Motor neuron (in vitro differentiated cells): Measurements from ENCODE around the gene PPM1K. TPM values are rescaled to one million over a fixed set of nuclear protein-coding genes. Genes with fewer than 3 reads are reported as not detected.

Experiments used
- ATAC-seq, 8 experiments: fragments of 200-7000 bp; cut with Tn5 transposase; replicated peaks in 6 of 8; 2 replicates each; pipeline ENCODE4 v1.8.0; 2021; ENCODE audit warnings: mild to moderate bottlenecking in 8 of 8, moderate library complexity in 8 of 8
- H3K27ac ChIP-seq, 2 donors: fragments of 250-450 bp; sonication (Bioruptor Pico); 2 replicates each; pipeline ENCODE4 v1.9.0; 2021; ENCODE audit warnings: antibody characterized with exemption in 2 of 2, mild to moderate bottlenecking in 2 of 2, moderate library complexity in 1 of 2
- H3K4me1 ChIP-seq, 2 donors: fragments of 250-450 bp; sonication (Bioruptor Pico); replicated peaks in 1 of 2; 2 replicates each; pipeline ENCODE4 v1.6.1; 2021; ENCODE audit warnings: antibody characterized with exemption in 2 of 2, mild to moderate bottlenecking in 2 of 2, moderate library complexity in 1 of 2
- H3K4me3 ChIP-seq, 5 donors: fragments of 250-450 bp; sonication (Bioruptor Pico); 2 replicates each; pipeline ENCODE4 v1.9.0; 2021; ENCODE audit warnings: antibody characterized with exemption in 5 of 5, mild to moderate bottlenecking in 5 of 5, moderate library complexity in 4 of 5
- WGBS, 10 experiments: fragments of 450-650 bp; shearing (Covaris generic); methylation state at CpG; one replicate each; pipeline ENCODE4 v1.0.0; 2022; 5-methylcytosine and 5-hydroxymethylcytosine counted together
- in situ Hi-C, 9 experiments: fragments of 400-800 bp; cut with MboI; loops; one replicate each; pipeline ENCODE4 v1.15.0; 2021; ENCODE audit warnings: low sequenced_read_pairs in 9 of 9, low pct_unique_long_range_greater_than_20kb in 2 of 9; ENCODE audit not compliant: unreplicated experiment in 9 of 9
- total RNA-seq, 8 experiments: library from RNA; unstranded; fragments of 300-600 nt; gene quantifications; 2 replicates each; pipeline versions ENCODE4 v1.2.3 to v1.2.4, GENCODE V29; 2022

The PPM1K gene
- total RNA-seq, 8 experiments from 2014 or later = 14.6 to 46.3 (median 32.4) TPM

DNA sequence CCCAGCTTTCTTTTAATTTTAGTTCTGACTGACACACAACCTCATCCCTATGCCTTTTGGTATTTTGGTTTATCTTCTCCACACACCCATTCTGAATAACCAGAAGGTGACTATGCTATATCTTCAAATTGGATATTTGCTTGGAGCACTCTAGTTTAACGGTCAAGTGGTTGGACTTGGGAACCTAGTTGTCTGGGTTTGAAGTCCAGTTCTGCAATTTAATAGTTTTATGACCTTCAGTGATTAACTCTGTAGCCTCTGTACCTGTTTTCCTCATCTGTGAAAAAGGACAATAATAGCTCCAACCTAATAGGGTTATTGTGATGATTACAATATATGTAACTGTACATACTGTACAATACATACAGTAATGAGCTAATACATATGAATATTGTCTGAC lies 20.0 kb downstream of the PPM1K start:
- 38 to 100% (median 93%) methylated on average over 1 of the region's 1 CpG; no CpG with 5 or more reads in 2 of the 10 experiments for WGBS, 10 experiments
- in situ Hi-C loops = no loop called here
- no peak overlapping the region for H3K4me3 ChIP-seq
- peak in 1 of 8 experiments; percentile 39 for ATAC-seq
- H3K27ac ChIP-seq = no peak overlapping the region
- H3K4me1 ChIP-seq = no peaks in the 10 kb centered on the region

DNA sequence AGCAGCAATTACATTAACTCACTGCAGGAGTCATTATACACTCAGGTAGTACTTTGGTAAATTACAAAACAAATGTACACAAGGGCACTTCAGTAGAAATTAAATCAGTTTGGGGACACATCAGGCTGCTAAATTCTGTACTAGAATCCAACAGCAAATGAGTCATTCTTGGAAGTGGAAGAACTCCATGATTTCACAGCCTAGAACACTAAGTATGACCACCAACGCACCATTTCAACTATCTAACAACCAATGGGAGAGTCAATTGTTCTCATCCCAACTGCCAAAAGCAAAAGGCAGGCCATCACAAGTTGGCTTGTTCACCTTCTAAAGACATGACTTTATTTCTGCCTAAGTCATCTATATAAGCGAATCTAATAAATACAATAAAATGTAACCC lies 26.6 kb downstream of the PPM1K start:
- Histone ChIP-seq H3K4me3 (no peak overlapping the region), H3K27ac (no peak overlapping the region), H3K4me1 (no peaks in the 10 kb centered on the region)
- ATAC-seq = no peak
- WGBS, 10 experiments = 82 to 100% (median 100%) methylated on average over 1 to 2 of the region's 2 CpGs
- in situ Hi-C loops = no loop called here

DNA sequence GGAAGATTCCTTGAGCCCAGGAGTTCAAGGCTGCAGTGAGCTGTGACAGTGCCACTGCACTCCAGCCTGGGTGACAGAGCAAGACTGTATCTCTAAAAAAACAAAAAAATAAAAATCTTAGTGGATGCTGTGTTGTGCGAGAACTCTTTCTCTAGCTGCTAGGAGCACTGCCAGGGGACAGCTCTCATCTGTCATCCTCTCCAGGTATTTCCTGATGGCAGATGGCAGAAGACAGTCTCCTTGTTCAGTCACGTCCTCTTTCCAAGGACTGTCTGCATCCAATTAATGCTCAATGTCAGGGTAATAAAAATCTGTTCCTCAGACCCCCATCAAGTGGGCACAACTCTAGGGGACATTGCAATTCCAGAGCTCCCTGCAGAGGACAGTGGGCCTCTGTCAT lies 29.2 kb downstream of the PPM1K start:
- in situ Hi-C loops = no loop called here
- no peak for ATAC-seq
- H3K4me1 ChIP-seq = no peaks in the 10 kb centered on the region
- WGBS, 10 experiments = 55 to 100% (median 83%) methylated on average over 1 to 2 of the region's 2 CpGs; no CpG with 5 or more reads in 5 of the 10 experiments
- H3K4me3 ChIP-seq = no peak overlapping the region
- H3K27ac ChIP-seq = no peak overlapping the region

DNA sequence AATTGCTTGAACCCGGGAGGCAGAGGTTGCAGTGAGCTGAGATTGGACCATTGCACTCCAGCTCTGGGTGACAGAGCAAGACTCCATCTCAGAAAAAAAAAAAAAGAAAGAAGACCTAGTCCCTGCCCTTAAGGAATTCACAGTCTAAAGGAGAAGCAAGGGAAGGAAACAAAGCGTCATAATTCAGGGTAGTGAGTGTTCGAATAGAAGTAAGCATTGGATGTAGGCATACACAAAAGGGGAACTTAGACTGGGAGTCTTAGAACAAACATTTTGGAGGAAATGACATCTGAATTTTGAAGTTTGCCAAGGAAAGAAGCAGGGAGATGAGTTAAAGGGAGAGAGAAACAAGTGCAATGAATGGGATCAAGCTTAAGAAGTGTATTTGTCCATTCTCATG lies 32.4 kb downstream of the PPM1K start:
- Histone ChIP-seq H3K4me1 (no peaks in the 10 kb centered on the region), H3K4me3 (no peak overlapping the region), H3K27ac (no peak overlapping the region)
- WGBS, 10 experiments = 20 to 94% (median 73%) methylated on average over 1 to 3 of the region's 3 CpGs; no CpG with 5 or more reads in 3 of the 10 experiments
- no peak for ATAC-seq
- in situ Hi-C loops = no loop called here

DNA sequence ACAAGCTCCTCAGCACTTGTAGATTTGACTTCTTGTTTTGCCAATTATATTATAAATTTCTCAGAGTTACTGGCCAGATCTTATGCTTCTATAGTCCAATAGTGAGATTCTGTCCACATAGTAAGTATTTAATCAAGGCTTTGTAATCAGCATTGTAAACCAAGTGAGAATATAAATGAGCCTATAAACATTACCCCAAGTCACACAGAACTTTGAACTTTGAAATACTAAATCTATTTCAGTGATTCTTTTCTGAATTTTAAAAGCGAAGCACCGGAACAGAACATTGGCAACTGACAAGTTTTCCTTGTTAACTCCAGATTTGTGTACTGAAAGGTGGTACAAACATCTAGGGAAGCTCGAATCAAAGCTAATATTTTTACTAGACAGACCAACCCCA lies 37.2 kb downstream of the PPM1K start:
- Histone ChIP-seq H3K4me3 (no peak overlapping the region), H3K27ac (no peak overlapping the region), H3K4me1 (no peaks in the 10 kb centered on the region)
- ATAC-seq = no peak
- 37 to 100% (median 83%) methylated on average over 1 to 3 of the region's 3 CpGs; no CpG with 5 or more reads in 1 of the 10 experiments for WGBS, 10 experiments
- in situ Hi-C loops = loop anchor here in 2 of 9 experiments (25.0 kb wide), 2 partner anchors 115 to 265 kb away; partner anchors contain the start of gene PYURF (in 1 of the 2)

DNA sequence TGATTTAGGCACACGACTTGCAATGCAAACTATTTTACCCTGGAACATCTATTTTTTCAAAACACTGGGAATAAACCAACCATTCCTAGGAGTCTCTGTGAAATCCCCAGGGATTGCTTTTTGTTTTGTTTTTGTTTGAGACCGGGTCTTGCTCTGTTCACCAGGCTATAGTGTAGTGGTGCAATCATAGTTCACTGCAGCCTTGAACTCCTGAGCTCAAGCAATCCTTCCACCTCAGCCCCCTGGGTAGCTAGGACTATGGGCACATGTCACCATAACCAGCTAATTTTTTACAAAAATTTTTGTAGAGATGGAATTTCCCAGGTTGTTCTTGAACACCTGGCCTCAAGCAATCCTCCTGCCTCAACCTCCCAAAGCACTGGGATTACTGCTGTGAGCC lies 37.8 kb downstream of the PPM1K start:
- no peak for ATAC-seq
- in situ Hi-C loops = loop anchor here in 2 of 9 experiments (25.0 kb wide), 2 partner anchors 116 to 266 kb away; partner anchors contain the start of gene PYURF (in 1 of the 2)
- Histone ChIP-seq H3K27ac (no peak overlapping the region), H3K4me1 (no peaks in the 10 kb centered on the region), H3K4me3 (no peak overlapping the region)
- 0 to 75% (median 58%) methylated on average over 1 to 2 of the region's 2 CpGs; no CpG with 5 or more reads in 4 of the 10 experiments for WGBS, 10 experiments

DNA sequence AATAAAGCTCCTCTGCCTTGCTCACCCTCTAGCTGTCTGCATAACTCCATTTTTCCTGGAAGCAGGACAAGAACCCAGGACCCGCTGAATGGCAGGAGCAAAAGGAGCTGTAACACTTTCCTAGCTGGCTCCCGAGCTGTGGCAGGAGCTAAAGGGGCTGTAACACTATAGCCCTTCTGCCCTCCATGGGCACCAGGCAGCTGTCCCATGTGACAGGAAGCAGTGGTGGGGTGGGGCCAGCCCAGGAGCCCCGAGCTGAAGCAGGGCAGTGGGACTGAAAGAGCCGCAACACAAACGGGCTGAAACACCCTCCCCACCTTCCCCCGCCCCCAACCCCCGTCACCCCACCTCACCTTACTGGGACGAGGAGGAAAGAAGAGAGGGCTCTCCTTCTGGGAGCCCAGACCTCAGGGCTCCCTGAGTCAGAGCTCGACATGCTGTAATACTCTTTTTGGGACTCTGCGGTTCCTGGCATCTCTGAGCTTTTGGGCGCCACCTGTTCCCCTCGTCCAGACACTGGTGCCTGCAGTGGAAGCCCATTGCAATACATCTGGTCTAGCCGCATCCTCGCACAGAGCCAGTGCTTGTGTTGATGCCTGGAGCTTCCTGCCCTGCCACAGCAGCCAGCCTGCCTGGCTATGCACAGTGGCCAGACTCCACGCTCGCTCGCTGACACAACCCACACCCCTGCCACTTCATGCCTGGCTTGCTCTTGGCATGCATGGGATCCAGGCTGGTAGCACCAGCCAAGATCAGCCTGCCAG lies 39.4 kb downstream of the PPM1K start:
- H3K27ac ChIP-seq = no peak overlapping the region
- H3K4me1 ChIP-seq = no peaks in the 10 kb centered on the region
- WGBS, 10 experiments = 60 to 100% (median 86%) methylated on average over 1 to 5 of the region's 17 CpGs; no CpG with 5 or more reads in 6 of the 10 experiments
- no peak overlapping the region for H3K4me3 ChIP-seq
- no peak for ATAC-seq
- in situ Hi-C loops = loop anchor here in 2 of 9 experiments (25.0 kb wide), 2 partner anchors 117 to 267 kb away; partner anchors contain the start of gene PYURF (in 1 of the 2)

DNA sequence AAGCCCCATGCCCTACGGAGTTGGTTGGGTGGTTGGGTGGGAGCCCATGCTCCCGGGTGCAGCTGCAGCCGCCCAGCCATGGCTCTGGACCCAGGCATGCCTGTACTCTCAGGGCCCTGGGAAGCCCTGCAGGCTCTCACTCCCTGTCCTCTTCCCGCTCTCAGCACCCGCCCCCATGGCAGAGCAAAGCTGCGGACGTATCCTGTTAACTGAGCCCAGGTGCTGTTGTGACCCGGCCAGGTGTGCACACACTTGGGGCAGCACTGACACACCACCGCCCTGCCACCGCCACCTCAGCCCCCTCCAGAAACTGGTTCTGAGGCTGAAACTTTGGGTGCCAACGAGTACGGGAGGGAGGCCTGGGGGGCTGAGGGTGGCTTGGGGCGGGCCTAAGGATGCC lies 40.3 kb downstream of the PPM1K start:
- in situ Hi-C loops = loop anchor here in 2 of 9 experiments (25.0 kb wide), 2 partner anchors 118 to 268 kb away; partner anchors contain the start of gene PYURF (in 1 of the 2)
- no peak for ATAC-seq
- Histone ChIP-seq H3K27ac (no peak overlapping the region), H3K4me3 (no peak overlapping the region), H3K4me1 (no peaks in the 10 kb centered on the region)
- 30 to 80% methylated on average over 1 to 4 of the region's 13 CpGs; no CpG with 5 or more reads in 8 of the 10 experiments for WGBS, 10 experiments

DNA sequence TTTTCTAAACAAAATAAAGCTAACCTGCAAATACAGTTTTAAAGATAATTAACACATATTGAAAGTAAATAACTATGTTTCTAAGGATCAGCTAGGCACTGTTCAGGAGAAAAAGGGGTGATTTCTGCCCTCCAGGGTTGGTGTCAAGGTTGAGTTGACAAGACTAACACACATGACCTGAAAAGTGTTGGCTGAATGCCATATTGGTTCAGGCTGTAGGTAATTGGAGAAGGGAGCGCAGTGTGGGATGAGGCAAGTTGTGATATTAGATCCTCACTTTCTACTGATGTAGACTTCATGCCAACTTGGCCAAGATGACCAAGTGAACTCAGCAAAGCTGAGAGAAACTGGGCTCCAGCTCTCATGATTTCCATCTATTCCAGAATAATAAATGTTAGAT lies 42.2 kb downstream of the PPM1K start:
- WGBS, 10 experiments = 86 to 100% (median 100%) methylated on average over 1 of the region's 1 CpG; no CpG with 5 or more reads in 3 of the 10 experiments

DNA sequence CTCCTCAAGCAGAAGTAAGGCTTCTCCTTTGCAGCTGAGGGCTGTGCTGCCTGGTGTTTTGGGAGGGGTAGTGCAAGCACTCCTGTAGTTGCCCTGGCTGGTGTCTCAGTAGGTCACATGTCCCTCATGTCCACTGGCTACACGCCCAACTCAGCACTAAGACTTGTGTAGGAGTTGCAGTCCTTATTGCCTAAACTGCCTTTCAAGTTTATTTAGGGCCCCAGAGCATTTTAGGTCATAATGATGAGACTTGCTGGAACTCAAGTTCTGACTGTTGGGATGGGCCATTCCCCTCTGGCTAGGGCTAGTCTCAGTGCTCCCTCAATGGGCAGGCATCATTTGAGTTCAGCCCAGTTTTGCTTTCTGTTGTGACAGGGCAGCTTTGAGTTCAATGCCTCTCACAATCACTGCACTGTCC lies 44.1 kb downstream of the PPM1K start:
- Histone ChIP-seq H3K4me3 (no peak overlapping the region), H3K4me1 (no peaks in the 10 kb centered on the region), H3K27ac (no peak overlapping the region)
- WGBS, 10 experiments = 60 to 100% (median 83%) methylated on average over 1 of the region's 1 CpG; no CpG with 5 or more reads in 5 of the 10 experiments
- peak in 3 of 8 experiments; percentile 27 to 96 (median 96) for ATAC-seq
- in situ Hi-C loops = loop anchor here in 2 of 9 experiments (25.0 kb wide), 2 partner anchors 122 to 272 kb away; partner anchors contain the start of gene PYURF (in 1 of the 2)

More for the DNA sequence above, 42.2 kb downstream of the PPM1K start:
- no peak overlapping the region for H3K27ac ChIP-seq
- no peak for ATAC-seq
- H3K4me1 ChIP-seq = no peaks in the 10 kb centered on the region
- in situ Hi-C loops = loop anchor here in 2 of 9 experiments (25.0 kb wide), 2 partner anchors 120 to 270 kb away; partner anchors contain the start of gene PYURF (in 1 of the 2)
- H3K4me3 ChIP-seq = no peak overlapping the region

DNA sequence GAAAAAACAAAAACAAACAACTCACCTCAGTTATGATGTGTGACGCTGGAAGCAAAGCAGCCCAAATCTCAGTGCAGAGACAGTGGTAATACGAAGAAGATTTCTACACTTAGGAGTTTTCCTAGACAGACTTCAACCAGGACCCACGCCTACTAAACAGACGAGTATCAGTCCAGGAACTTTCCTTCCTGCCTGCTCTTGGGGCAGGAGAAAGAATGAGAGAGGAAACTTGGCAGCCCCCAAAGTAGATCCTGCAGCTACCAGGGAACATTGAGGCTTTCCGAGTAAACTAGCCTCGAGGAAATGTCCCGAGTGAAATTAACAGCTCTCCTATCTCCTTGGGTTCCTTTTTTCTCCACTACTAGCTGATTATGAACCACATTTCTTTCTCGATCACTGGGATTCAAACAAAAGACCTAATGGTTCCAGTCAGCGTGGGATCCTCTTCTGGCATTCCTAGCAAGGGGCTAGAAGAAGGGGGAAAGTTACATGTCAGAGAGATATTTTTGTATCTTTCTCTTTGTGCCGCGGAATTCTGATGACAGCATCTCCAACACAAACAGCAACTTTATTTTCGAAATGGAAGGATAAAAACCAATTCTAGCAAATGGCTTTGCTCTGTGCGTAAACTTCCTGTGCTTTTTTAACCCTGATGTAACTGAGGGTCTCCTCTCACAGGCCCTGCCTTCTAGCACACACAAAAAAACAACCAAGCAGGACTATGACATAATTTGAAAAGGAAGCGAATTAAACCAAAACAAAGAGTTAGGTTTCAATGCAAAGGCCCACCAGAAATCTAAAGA lies 53.2 kb downstream of the PPM1K start:
- 3 to 92% (median 75%) methylated on average over 2 to 14 of the region's 14 CpGs for WGBS, 10 experiments
- in situ Hi-C loops = loop anchor here in 2 of 9 experiments (25.0 kb wide), 2 partner anchors 131 to 281 kb away; partner anchors contain the start of gene PYURF (in 1 of the 2)
- H3K4me3 ChIP-seq = no peak overlapping the region

DNA sequence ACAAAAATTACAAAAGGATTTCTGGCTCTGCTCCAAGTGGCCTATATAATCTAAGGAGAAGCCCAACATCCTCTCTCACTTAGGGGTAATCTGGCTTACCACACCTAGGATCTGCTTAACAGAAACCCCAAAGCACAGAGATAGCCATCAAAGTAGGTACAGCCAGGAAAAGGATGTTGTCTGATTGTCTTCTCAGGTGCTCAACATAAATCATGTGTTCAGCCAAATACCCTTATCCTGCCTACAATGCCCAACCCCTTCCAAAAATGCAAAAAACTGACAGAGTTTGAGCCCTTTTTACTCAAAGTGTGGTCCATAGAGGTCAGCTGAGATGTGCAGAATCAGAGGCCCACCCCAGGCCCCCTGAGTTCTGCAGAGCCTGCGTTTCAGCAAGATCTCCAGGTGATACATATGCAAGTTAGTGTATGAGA lies 53.9 kb downstream of the PPM1K start:
- no peak overlapping the region for H3K27ac ChIP-seq
- no peak for ATAC-seq
- H3K4me1 ChIP-seq = no peaks in the 10 kb centered on the region
- H3K4me3 ChIP-seq = no peak overlapping the region
- WGBS, 10 experiments = 60 to 100% (median 100%) methylated on average over 1 of the region's 1 CpG; no CpG with 5 or more reads in 7 of the 10 experiments
- in situ Hi-C loops = loop anchor here in 2 of 9 experiments (25.0 kb wide), 2 partner anchors 132 to 282 kb away; partner anchors contain the start of gene PYURF (in 1 of the 2)

More for the DNA sequence above, 53.2 kb downstream of the PPM1K start:
- Histone ChIP-seq H3K27ac (no peak overlapping the region), H3K4me1 (no peaks in the 10 kb centered on the region)
- ATAC-seq = peak in 2 of 8 experiments; percentile 17 to 58
